ENCODE measurements around the gene ITGA8. TPM values are rescaled to one million over a fixed set of nuclear protein-coding genes. Genes with fewer than 3 reads are reported as not detected.

ITGA8 gene
- total and polyA plus RNA-seq, 9 donors, result 3.5 to 58.0 (median 6.8) TPM

GRCh38 chr10:15510963-15511362 is 208.8 kb downstream of the ITGA8 start:
- no peak overlapping the region for H3K27ac ChIP-seq

DNA sequence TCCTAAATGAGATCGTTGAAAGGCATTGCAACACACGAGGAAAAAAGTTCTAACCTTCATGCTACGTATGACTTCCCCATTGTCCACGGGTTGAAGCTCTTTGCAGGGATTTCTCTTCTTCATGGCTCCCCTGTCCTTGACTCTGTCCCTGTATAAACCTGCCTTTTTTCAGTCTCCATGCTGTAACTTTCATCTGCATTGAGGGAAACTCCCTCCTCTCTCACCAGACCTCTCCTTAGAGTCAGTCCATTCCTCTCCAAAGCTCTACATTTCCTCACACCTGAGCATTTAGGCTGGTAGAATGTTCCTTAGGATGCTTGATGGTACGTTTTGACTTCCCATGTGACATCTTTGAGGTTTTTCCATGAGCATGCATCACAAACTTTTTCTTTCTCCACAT is 214.4 kb downstream of the ITGA8 start:
- no peaks in the 10 kb centered on the region for H3K27me3 ChIP-seq
- H3K27ac ChIP-seq, result no peak overlapping the region
- no peak for DNase-seq
- no peaks in the 10 kb centered on the region for H3K36me3 ChIP-seq
- no peak overlapping the region for H3K4me3 ChIP-seq
- H3K9me3 ChIP-seq, result no peaks in the 10 kb centered on the region
- H3K4me1 ChIP-seq (ENCODE audit: insufficient read depth), result peaks cover 2% of the 10 kb centered on the region
- intact Hi-C loops (cut with DNase I), result no loop called here
- 71 to 74% (median 73%) methylated on average over 5 of the region's 5 CpGs for WGBS, 3 donors
- TF ChIP-seq EP300 (IDR thresholded peaks at IDR 0.05), result no peak
- TF ChIP-seq, protein P1, sequence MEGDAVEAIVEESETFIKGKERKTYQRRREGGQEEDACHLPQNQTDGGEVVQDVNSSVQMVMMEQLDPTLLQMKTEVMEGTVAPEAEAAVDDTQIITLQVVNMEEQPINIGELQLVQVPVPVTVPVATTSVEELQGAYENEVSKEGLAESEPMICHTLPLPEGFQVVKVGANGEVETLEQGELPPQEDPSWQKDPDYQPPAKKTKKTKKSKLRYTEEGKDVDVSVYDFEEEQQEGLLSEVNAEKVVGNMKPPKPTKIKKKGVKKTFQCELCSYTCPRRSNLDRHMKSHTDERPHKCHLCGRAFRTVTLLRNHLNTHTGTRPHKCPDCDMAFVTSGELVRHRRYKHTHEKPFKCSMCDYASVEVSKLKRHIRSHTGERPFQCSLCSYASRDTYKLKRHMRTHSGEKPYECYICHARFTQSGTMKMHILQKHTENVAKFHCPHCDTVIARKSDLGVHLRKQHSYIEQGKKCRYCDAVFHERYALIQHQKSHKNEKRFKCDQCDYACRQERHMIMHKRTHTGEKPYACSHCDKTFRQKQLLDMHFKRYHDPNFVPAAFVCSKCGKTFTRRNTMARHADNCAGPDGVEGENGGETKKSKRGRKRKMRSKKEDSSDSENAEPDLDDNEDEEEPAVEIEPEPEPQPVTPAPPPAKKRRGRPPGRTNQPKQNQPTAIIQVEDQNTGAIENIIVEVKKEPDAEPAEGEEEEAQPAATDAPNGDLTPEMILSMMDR (IDR thresholded peaks at IDR 0.05), result no peak
- no peak for TF ChIP-seq POLR2A (IDR thresholded peaks at IDR 0.05)

More at GRCh38 chr10:15510963-15511362, 208.8 kb downstream of the ITGA8 start:
- no peak for DNase-seq
- no peaks in the 10 kb centered on the region for H3K27me3 ChIP-seq
- H3K4me1 ChIP-seq (ENCODE audit: insufficient read depth), result no peaks in the 10 kb centered on the region
- no peaks in the 10 kb centered on the region for H3K9me3 ChIP-seq
- no peak overlapping the region for H3K4me3 ChIP-seq
- 53 to 75% (median 59%) methylated on average over 3 of the region's 3 CpGs for WGBS, 3 donors
- intact Hi-C loops (cut with DNase I), result no loop called here
- H3K36me3 ChIP-seq, result no peaks in the 10 kb centered on the region
- TF ChIP-seq, protein P1 (IDR thresholded peaks at IDR 0.05), result no peak
- TF ChIP-seq EP300 (IDR thresholded peaks at IDR 0.05) (no peak), POLR2A (IDR thresholded peaks at IDR 0.05) (no peak)

GRCh38 chr10:15504101-15504840 is 215.5 kb downstream of the ITGA8 start:
- Histone ChIP-seq H3K9me3 (no peaks in the 10 kb centered on the region), H3K4me1 (ENCODE audit: insufficient read depth) (peaks cover 2% of the 10 kb centered on the region), H3K27ac (no peak overlapping the region), H3K36me3 (no peaks in the 10 kb centered on the region), H3K4me3 (no peak overlapping the region), H3K27me3 (no peaks in the 10 kb centered on the region)
- TF ChIP-seq EP300 (IDR thresholded peaks at IDR 0.05), result no peak
- TF ChIP-seq, protein P1 (IDR thresholded peaks at IDR 0.05), result no peak
- no peak for TF ChIP-seq POLR2A (IDR thresholded peaks at IDR 0.05)
- intact Hi-C loops (cut with DNase I), result no loop called here
- 5 to 7% (median 6%) methylated on average over 10 of the region's 10 CpGs for WGBS, 3 donors
- no peak for DNase-seq

DNA sequence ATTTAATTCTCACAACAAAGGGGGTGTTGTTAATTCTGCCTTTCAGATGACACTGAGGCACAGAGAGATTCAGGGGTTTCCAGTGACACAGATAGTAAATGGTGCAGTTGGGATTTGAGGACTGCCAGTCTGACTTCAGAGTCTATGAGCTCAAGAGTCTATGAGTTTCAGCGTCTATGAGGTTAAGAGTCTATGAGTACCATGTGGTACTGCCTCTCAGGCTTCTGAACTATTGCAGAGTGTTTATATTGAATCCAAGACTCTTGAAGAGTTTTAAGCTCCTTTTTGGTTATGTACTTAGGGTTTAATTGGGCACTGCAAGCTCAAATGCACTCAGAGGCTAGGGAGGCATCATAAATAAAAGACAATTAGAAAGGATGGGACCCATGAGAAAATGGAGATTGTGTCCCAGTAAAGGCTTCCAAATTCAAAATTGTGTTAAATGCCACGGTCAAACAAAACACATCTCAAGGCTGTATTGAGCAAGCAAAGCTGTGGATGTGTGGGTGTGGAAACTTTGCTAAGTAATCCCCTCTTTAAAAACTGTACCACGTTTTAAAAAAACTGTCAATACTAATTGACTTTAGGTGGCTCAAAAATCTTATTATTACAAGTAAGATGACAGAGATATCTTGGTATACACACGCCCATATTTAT is 224.7 kb downstream of the ITGA8 start:
- 40 to 54% (median 42%) methylated on average over 4 of the region's 4 CpGs for WGBS, 3 donors
- Histone ChIP-seq H3K9me3 (no peaks in the 10 kb centered on the region), H3K27me3 (no peaks in the 10 kb centered on the region), H3K27ac (no peak overlapping the region), H3K4me1 (ENCODE audit: insufficient read depth) (no peaks in the 10 kb centered on the region), H3K4me3 (no peak overlapping the region), H3K36me3 (no peaks in the 10 kb centered on the region)
- no peak for TF ChIP-seq POLR2A (IDR thresholded peaks at IDR 0.05)
- TF ChIP-seq EP300 (IDR thresholded peaks at IDR 0.05), result no peak
- TF ChIP-seq, protein P1 (IDR thresholded peaks at IDR 0.05), result no peak
- intact Hi-C loops (cut with DNase I), result no loop called here
- DNase-seq, result no peak

All from ovary (tissue), 9 donors.